ENCODE data around the gene EDNRA.
A peak's percentile ranks its signal among the peaks of the same experiment; 100 is the strongest.

EDNRA gene

DNA sequence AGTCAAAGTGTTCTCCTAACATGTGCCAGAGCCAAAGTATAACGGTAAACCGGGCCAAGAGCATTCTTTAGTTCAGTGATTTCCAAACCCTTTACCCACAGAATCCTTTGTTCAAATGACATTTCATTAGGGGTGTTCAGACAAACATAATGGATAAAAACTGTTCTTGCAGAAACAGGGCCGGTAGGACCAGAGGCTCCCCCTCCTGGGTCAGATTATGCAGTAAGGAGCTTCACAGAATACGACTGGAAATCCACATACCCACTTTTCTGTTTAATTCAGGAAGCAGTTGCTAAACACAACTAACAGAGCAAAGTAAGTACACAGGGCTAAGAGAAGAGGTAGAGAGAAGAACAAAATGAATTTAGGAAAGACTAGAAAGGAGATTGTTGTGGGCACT is 89.7 kb downstream of the EDNRA start:
- H3K4me1 ChIP-seq, result no peaks in the 10 kb centered on the region
- H3K4me2 ChIP-seq, result no peak overlapping the region
- no peak overlapping the region for H3K4me3 ChIP-seq
- no peak overlapping the region for H3K27ac ChIP-seq
- TF ChIP-seq Cebpa-rat (IDR thresholded peaks at IDR 0.05), result no peak
- no peak overlapping the region for H3K9ac ChIP-seq
- peaks cover 0 to 11% (median 7%) of the 10 kb centered on the region in 11 experiments; a peak in 5 of 22 replicates for H3K9me3 ChIP-seq (replicated peaks in 1 of 11)
- H3K36me3 ChIP-seq, result no peaks in the 10 kb centered on the region
- no peaks in the 10 kb centered on the region for H3K27me3 ChIP-seq
- H4K20me1 ChIP-seq, result no peaks in the 10 kb centered on the region

DNA sequence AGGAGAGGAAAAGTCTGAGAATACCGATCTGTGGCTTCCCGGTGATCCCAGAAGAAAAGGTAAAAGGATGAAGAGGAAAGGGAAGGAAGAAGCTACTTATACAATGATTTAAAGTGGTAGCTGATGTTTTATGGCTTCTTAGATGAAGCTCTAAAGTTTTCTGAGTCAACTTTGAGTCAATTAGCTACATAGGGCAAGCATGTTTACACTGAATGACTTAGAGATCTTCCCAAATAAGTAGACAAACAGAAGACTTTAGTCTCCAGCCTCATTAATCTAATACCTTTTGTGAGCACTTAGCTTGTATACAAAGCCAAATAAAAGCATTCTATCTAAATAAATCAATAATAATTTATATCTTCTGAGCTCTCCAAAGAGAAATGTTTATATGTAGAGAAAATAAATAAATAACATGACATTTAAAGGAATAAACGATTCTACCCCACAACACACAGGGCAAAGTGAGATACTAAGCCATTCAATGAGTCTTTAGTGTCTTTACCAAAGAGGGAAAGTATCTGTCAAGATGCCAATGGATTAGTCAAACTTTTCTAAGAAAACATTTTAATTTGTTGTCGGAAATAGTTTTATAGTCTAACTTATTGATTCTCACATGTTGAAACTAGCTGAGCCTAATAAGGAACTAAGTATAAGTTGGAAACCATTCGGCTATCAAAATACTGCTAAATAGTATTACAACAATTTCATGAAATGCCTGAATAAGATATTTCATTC is 90.3 kb downstream of the EDNRA start:
- Histone ChIP-seq H3K9ac (no peak overlapping the region), H3K4me2 (no peak overlapping the region), H3K27ac (no peak overlapping the region)

DNA sequence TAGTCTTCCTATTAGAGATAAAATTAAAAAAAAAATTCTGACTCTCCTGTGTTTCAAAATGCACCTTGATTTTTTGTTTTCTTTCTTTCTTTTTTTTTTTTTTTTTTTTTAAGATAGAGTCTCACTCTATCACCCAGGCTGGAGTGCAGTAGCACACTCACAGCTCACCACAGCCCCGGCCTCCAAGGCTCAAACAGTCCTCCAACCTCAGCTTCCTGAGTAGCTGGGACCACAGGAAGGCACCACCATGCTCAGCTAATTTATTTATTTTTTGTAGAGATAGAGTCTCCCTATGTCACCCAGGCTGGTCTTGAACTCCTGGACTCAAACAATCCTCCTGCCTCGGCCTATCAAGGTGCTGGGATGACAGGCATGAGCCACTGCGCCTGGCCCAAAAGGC is 95.2 kb downstream of the EDNRA start:
- Histone ChIP-seq H3K4me3 (no peak overlapping the region), H3K9ac (no peak overlapping the region), H3K27ac (no peak overlapping the region), H3K4me1 (peaks cover 0 to 16% (median 0%) of the 10 kb centered on the region in 10 experiments; a peak in 5 of 20 replicates), H3K27me3 (no peaks in the 10 kb centered on the region), H3K4me2 (peak overlapping the region in 1 of 11 experiments; percentile 27; a peak in 1 of 22 replicates), H4K20me1 (no peaks in the 10 kb centered on the region), H3K9me3 (replicated peaks in 1 of 11) (no peaks in the 10 kb centered on the region), H3K36me3 (no peaks in the 10 kb centered on the region)
- no peak for TF ChIP-seq Cebpa-rat (IDR thresholded peaks at IDR 0.05)

More for the DNA sequence above, 90.3 kb downstream of the EDNRA start:
- H3K9me3 ChIP-seq (replicated peaks in 1 of 11), result peaks cover 0 to 8% (median 5%) of the 10 kb centered on the region in 11 experiments; a peak in 5 of 22 replicates
- H3K36me3 ChIP-seq, result no peaks in the 10 kb centered on the region
- H3K27me3 ChIP-seq, result no peaks in the 10 kb centered on the region
- H3K4me3 ChIP-seq, result no peak overlapping the region
- H3K4me1 ChIP-seq, result no peaks in the 10 kb centered on the region
- H4K20me1 ChIP-seq, result no peaks in the 10 kb centered on the region
- no peak for TF ChIP-seq Cebpa-rat (IDR thresholded peaks at IDR 0.05)

DNA sequence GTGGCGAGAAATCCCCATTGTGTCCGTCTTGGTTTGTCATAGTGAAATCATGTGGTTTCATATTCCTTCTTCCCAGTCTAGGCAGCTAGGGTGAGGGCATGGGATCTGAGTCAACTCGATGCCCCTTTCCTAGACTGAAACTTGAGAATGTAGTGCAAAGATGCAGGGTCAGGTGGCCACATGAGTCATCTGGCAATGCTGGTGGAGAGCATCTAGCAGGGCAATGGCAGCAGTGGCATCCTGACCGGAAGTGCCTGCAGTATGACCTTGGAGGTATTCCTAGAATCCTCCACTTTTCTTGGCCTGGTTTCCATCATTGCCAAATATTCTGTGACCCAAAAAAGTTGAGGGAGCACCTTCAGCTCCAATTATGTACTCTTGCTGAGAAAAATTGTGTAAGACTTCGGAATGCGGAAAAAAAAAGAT is 97.2 kb downstream of the EDNRA start:
- peaks cover 0 to 33% (median 0%) of the 10 kb centered on the region in 10 experiments; a peak in 6 of 20 replicates for H3K4me1 ChIP-seq
- no peak overlapping the region for H3K27ac ChIP-seq
- H3K27me3 ChIP-seq, result no peaks in the 10 kb centered on the region
- H3K36me3 ChIP-seq, result no peaks in the 10 kb centered on the region
- no peaks in the 10 kb centered on the region for H4K20me1 ChIP-seq
- no peak for TF ChIP-seq Cebpa-rat (IDR thresholded peaks at IDR 0.05)
- no peaks in the 10 kb centered on the region for H3K9me3 ChIP-seq (replicated peaks in 1 of 11)
- H3K9ac ChIP-seq, result no peak overlapping the region
- H3K4me2 ChIP-seq, result 0 out of 22 replicates have a peak overlapping the region, but pooled peaks of 1 of the 11 experiments have one; percentile 18
- H3K4me3 ChIP-seq, result no peak overlapping the region

DNA sequence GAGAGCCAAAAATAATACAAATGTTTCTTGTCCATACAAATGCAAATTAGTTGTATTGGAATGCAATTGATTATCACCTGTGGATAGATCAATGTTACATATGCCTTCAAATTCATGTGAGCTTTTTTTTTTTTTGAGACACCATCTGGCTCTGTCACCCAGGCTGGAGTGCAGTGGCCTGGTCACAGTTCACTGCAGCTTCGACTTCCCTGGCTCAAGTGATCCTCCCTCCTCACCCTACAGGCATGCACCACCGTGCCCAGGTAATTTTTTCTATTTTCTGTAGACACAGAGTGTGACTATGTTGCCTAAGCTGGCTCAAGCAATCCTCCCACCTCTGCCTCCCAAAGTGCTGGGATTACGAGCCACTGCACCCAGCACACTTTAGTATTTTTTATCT is 97.7 kb downstream of the EDNRA start:
- no peak overlapping the region for H3K4me2 ChIP-seq
- peaks cover 0 to 33% (median 0%) of the 10 kb centered on the region in 10 experiments; a peak in 6 of 20 replicates for H3K4me1 ChIP-seq
- TF ChIP-seq Cebpa-rat (IDR thresholded peaks at IDR 0.05), result no peak
- no peak overlapping the region for H3K9ac ChIP-seq
- H3K27ac ChIP-seq, result no peak overlapping the region
- no peaks in the 10 kb centered on the region for H3K27me3 ChIP-seq
- no peak overlapping the region for H3K4me3 ChIP-seq
- H3K9me3 ChIP-seq (replicated peaks in 1 of 11), result no peaks in the 10 kb centered on the region
- no peaks in the 10 kb centered on the region for H4K20me1 ChIP-seq
- H3K36me3 ChIP-seq, result no peaks in the 10 kb centered on the region

DNA sequence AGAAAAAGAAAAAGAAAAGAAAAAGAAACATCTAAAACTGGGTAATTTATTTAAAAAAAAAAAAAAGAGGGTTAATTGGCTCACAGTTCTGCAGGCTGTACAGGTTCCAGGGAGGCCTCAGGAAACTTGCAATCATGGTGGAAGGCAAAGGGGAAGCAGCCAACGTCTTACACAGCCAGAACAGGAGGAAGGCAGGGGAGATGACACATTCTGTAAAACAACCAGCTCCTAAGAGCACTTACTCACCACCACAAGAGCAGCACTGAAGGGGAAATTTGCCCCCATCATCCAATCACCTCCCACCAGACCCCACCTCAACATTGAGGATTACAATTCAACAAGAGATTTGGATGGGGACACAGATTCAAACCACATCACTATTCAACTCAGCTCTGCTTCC is 99.5 kb downstream of the EDNRA start:
- Histone ChIP-seq H3K4me1 (peaks cover 0 to 33% (median 0%) of the 10 kb centered on the region in 10 experiments; a peak in 6 of 20 replicates), H3K9ac (no peak overlapping the region), H3K4me3 (no peak overlapping the region), H3K27ac (no peak overlapping the region), H4K20me1 (no peaks in the 10 kb centered on the region), H3K27me3 (no peaks in the 10 kb centered on the region), H3K4me2 (peak overlapping the region in 2 of 11 experiments; percentile 45 to 57; a peak in 4 of 22 replicates), H3K36me3 (no peaks in the 10 kb centered on the region), H3K9me3 (replicated peaks in 1 of 11) (peaks cover 0 to 15% (median 9%) of the 10 kb centered on the region in 11 experiments; a peak in 14 of 22 replicates)
- TF ChIP-seq Cebpa-rat (IDR thresholded peaks at IDR 0.05), result no peak

DNA sequence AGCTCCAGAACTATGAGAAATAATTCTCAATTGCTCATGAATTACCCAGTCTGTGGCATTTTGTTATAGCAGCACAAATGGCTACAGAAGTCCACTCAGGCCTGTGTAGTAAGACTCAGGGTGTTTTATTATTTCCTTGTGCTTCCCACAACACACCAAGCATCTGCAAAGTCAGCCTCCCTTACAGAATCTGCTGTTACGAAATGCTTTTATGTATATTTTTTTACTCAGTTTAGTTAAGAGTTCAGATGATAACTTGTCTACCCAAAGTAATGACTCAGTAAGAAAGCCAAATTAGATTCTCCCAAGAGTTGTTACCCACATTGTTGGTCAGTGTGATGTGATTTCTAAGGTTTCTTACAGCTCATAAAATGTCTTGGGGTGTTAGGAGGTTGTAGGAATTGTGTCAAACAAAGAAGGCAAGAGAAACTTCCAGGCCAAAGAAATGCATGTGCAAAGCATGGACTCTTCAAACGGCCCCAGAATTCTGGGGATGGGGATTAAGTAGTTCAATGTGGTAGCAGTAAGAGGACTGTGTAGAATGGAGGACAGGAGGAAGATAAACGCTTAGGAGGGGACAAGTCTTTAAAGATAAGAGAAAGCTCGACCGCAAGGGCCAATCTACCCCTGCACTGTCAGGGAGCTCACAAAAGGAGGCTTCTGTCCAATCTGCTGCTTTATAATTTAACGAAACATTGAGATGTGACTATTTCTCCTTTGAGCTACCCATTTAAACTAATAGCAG is 100.9 kb downstream of the EDNRA start:
- H3K4me1 ChIP-seq, result peaks cover 0 to 33% (median 0%) of the 10 kb centered on the region in 10 experiments; a peak in 6 of 20 replicates
- no peaks in the 10 kb centered on the region for H3K27me3 ChIP-seq
- no peak for TF ChIP-seq Cebpa-rat (IDR thresholded peaks at IDR 0.05)
- H3K27ac ChIP-seq, result no peak overlapping the region
- no peaks in the 10 kb centered on the region for H3K36me3 ChIP-seq
- peak overlapping the region in 4 of 11 experiments; percentile 32 to 57 (median 45); a peak in 8 of 22 replicates for H3K4me2 ChIP-seq
- no peaks in the 10 kb centered on the region for H4K20me1 ChIP-seq
- no peak overlapping the region for H3K9ac ChIP-seq
- H3K9me3 ChIP-seq (replicated peaks in 1 of 11), result peaks cover 0 to 15% (median 9%) of the 10 kb centered on the region in 11 experiments; a peak in 14 of 22 replicates
- H3K4me3 ChIP-seq, result no peak overlapping the region

DNA sequence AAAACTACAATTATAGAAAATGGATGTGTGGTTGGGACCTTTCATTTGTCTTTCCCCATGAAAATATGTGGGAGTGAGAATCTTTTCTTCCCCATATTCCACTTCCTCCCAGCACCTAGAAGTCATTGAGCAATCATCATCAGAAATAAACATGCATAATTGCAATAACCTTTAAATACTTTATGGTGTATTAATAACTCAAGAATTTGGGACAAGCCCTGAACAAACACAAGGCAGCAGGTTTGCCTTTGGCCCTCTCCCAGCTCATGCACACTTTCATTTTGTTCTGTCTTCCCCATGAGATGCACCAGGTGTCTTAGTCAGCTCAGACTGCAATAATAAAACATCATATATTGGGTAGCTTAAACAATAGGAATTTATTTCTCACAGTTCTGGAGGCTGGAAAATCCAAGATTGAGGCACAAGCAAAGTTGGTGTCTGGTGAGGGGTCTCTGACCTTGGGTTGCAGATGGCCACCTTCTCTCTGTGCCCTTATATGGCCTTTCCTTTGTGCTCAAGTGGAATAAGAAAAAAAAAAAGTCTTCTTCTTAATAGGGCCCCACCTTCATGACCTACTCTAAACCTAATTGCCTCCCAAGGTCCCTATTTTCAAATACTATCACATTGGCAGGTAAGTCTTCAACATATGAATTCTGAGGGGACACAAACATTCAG is 101.6 kb downstream of the EDNRA start:
- Histone ChIP-seq H3K4me2 (peak overlapping the region in 4 of 11 experiments; percentile 32 to 57 (median 45); a peak in 7 of 22 replicates), H3K9me3 (replicated peaks in 1 of 11) (peaks cover 0 to 15% (median 9%) of the 10 kb centered on the region in 11 experiments; a peak in 14 of 22 replicates), H4K20me1 (no peaks in the 10 kb centered on the region), H3K4me3 (no peak overlapping the region), H3K27ac (no peak overlapping the region), H3K9ac (no peak overlapping the region), H3K36me3 (no peaks in the 10 kb centered on the region), H3K27me3 (no peaks in the 10 kb centered on the region), H3K4me1 (peaks cover 0 to 33% (median 0%) of the 10 kb centered on the region in 10 experiments; a peak in 6 of 20 replicates)
- TF ChIP-seq Cebpa-rat (IDR thresholded peaks at IDR 0.05), result no peak

DNA sequence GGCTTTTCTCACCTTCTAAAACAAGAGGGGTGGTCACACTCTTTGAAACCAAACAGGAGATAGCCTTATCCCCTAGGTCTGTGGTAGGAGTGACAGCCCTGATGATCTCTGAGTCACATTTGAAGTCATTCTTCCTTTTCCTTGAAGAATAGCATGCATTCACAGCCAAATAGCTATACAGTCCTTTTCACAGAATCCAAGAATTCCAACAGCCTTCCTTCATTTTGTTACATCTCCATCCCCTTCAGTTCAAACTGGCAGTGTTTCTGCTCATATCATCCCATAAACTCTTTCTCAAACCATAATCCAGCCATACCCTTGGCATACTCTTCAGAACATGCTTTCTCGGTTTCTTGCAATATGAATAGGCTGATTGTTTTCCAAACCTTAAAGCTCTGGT is 103.0 kb downstream of the EDNRA start:
- Histone ChIP-seq H3K9me3 (replicated peaks in 1 of 11) (peaks cover 0 to 15% (median 9%) of the 10 kb centered on the region in 11 experiments; a peak in 14 of 22 replicates), H3K27me3 (no peaks in the 10 kb centered on the region), H3K36me3 (no peaks in the 10 kb centered on the region), H3K27ac (no peak overlapping the region), H3K4me3 (no peak overlapping the region), H3K4me2 (no peak overlapping the region), H3K9ac (no peak overlapping the region), H3K4me1 (peaks cover 0 to 26% (median 0%) of the 10 kb centered on the region in 10 experiments; a peak in 6 of 20 replicates), H4K20me1 (no peaks in the 10 kb centered on the region)
- TF ChIP-seq Cebpa-rat (IDR thresholded peaks at IDR 0.05), result no peak
